Panc1 (cell line): ENCODE measurements around the gene BACH2. TPM values are rescaled to one million over a fixed set of nuclear protein-coding genes. Genes with fewer than 3 reads are reported as not detected.
"Not testable (repeated sequence)": the region's sequence is repeated elsewhere in the genome, so short reads cannot be mapped to it uniquely, and the experiment has no call there.

Experiments used
- ATAC-seq: fragments of 200-7000 bp; cut with Tn5 transposase; 2 replicates; pipeline ENCODE4 v1.9.1; 2020; ENCODE audit warnings: mild to moderate bottlenecking, moderate library complexity
- BruUV-seq: library from RNA; stranded (reverse); fragments of 400-500 nt; replicated peaks from 2 replicates; lab custom pipeline; 2021; lab: Mats Ljungman, UMichigan
- CTCF ChIA-PET: fragments of 300-600 bp; sonication (Branson Sonifier 250); formaldehyde crosslinking; loops from one replicate; lab custom pipeline; 2022; ENCODE audit warnings: antibody characterized with exemption; lab: Charles Lee
- POLR2A ChIA-PET: fragments of 300-600 bp; sonication (Branson Sonifier 250); formaldehyde crosslinking; loops from one replicate; lab custom pipeline; 2022; ENCODE audit warnings: antibody characterized with exemption; lab: Charles Lee
- DNase-seq: peaks from one replicate; pipeline ENCODE4 v3.0.0-alpha.2; 2010; ENCODE audit warnings: low read depth, low spot score
- H3K27ac ChIP-seq: 2 replicates; pipeline ENCODE4 v1.5.1; 2011; ENCODE audit warnings: mild to moderate bottlenecking, low read length, inconsistent platforms
- H3K27me3 ChIP-seq: fragments of 200-500 bp; sonication (Bioruptor generic); 2 replicates; pipeline ENCODE4 v1.6.0; 2014; ENCODE audit warnings: low read length, inconsistent platforms; ENCODE audit not compliant: control insufficient read depth, insufficient read depth
- H3K36me3 ChIP-seq: fragments of 200-500 bp; sonication (Bioruptor generic); 2 replicates; pipeline ENCODE4 v1.5.1; 2014; ENCODE audit warnings: inconsistent platforms, mild to moderate bottlenecking, low read length, moderate library complexity; ENCODE audit not compliant: control insufficient read depth, insufficient read depth
- H3K4me1 ChIP-seq: 2 replicates; pipeline ENCODE4 v1.5.1; 2011; ENCODE audit warnings: inconsistent platforms, mild to moderate bottlenecking, low read length, moderate library complexity; ENCODE audit not compliant: control insufficient read depth, insufficient read depth
- H3K4me3 ChIP-seq, 2 experiments: 2 replicates each; pipeline ENCODE4 v1.5.1; 2011 to 2012; ENCODE audit warnings: low read depth in 2 of 2, low read length in 2 of 2, mild to moderate bottlenecking in 2 of 2, inconsistent platforms in 1 of 2, moderate library complexity in 1 of 2
- H3K9me3 ChIP-seq: fragments of 200-500 bp; sonication (Bioruptor generic); 2 replicates; pipeline ENCODE4 v1.5.1; 2014; ENCODE audit warnings: low read depth, mild to moderate bottlenecking, inconsistent platforms, low read length, moderate library complexity; ENCODE audit not compliant: control insufficient read depth, insufficient read depth
- CTCF ChIP-seq: fragments of 450-650 bp; IDR thresholded peaks from 2 replicates; pipeline ENCODE4 v1.5.1; 2017; ENCODE audit warnings: mild to moderate bottlenecking
- POLR2AphosphoS5 ChIP-seq: IDR thresholded peaks from 2 replicates; pipeline ENCODE4 v1.6.1; 2012; ENCODE audit warnings: mild to moderate bottlenecking, low read depth, low read length, moderate library complexity
- REST ChIP-seq, 2 experiments: IDR thresholded peaks; 2 replicates each; pipeline ENCODE4 v1.6.1; 2011 to 2012; ENCODE audit warnings: low read depth in 2 of 2, control low read depth in 1 of 2, low read length in 1 of 2, mild to moderate bottlenecking in 1 of 2, moderate library complexity in 1 of 2; ENCODE audit not compliant: insufficient read depth in 1 of 2
- SIN3A ChIP-seq: IDR thresholded peaks from 2 replicates; pipeline ENCODE4 v1.6.1; 2012; ENCODE audit warnings: low read depth, mild to moderate bottlenecking, low read length, moderate library complexity, borderline replicate concordance; ENCODE audit not compliant: insufficient read depth
- TCF7L2 ChIP-seq: IDR thresholded peaks from 2 replicates; pipeline ENCODE4 v1.6.1; 2011; ENCODE audit warnings: mild to moderate bottlenecking, low read depth, low read length, inconsistent platforms
- in situ Hi-C: cut with HindIII; loops from 2 replicates; pipeline ENCODE4 v1.10.0; 2016; ENCODE audit warnings: low sequenced_read_pairs, low pct_unique_long_range_greater_than_20kb
- intact Hi-C: fragments of 100-400 bp; cut with micrococcal nuclease; formaldehyde crosslinking; loops from one replicate; pipeline ENCODE4 v1.10.0; 2022; ENCODE audit not compliant: unreplicated experiment
- total RNA-seq: library from RNA; stranded (reverse); gene quantifications from one replicate; pipeline ENCODE4 v1.2.1, GENCODE V29; 2021; ENCODE audit not compliant: unreplicated experiment

BACH2 gene
- total RNA-seq, 1 experiment from 2014 or later: 1.6 TPM

DNA sequence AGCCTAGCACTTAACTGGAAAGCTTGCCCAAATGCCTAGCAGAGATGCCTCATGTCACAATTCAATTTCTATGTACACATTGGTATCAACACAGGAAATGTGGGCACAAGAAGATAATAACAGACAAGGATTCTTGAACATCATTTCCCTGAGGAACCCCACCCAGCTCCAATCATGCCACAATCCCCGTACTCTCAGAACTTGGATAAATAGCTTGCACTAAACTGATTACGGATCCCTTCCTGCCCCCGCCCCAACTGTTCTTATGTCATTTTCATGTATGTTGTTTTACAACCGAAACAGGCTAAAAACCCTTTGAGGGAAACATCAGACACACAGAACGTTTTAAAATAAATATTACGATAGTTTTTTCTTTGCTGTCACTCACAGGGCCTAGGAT is 87.1 kb downstream of the BACH2 start:
- no peaks in the 10 kb centered on the region for H3K36me3 ChIP-seq
- ChIA-PET POLR2A (no interaction called here), CTCF (no interaction called here)
- ATAC-seq (no peak), DNase-seq (no peak)
- H3K4me3 ChIP-seq: no peak overlapping the region
- no TSS peak for BruUV-seq
- H3K9me3 ChIP-seq: no peaks in the 10 kb centered on the region
- no peaks in the 10 kb centered on the region for H3K4me1 ChIP-seq
- in situ Hi-C loops (no loop called here), intact Hi-C loops (no loop called here)
- H3K27ac ChIP-seq: no peak overlapping the region
- no peaks in the 10 kb centered on the region for H3K27me3 ChIP-seq
- TF ChIP-seq SIN3A (no peak), REST (IDR thresholded peaks at IDR 0.05; ENCODE audit: insufficient read depth in 1 of 2, low read depth in 2 of 2, low read length in 1 of 2) (no peak), TCF7L2 (no peak), CTCF (no peak), POLR2AphosphoS5 (no peak)

DNA sequence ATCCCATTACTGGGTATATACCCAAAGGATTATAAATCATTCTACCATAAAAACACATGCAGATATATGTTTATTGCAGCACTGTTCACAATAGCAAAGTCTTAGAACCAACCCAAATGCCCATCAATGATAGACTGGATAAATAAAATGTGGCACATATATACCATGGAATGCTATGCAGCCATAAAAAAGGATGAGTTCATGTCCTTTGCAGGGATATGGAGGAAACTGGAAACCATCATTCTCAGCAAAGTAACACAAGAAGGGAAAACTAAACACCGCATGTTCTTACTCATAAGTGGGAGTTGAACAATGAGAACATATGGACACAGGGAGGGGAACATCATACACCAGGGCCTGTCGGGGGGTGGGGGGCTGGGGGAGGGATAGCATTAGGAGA is 88.0 kb downstream of the BACH2 start:
- POLR2A ChIA-PET, H3K27ac ChIP-seq, H3K9me3 ChIP-seq, H3K4me3 ChIP-seq, BruUV-seq, ATAC-seq, in situ Hi-C loops, H3K36me3 ChIP-seq, H3K4me1 ChIP-seq, intact Hi-C loops, CTCF ChIA-PET, H3K27me3 ChIP-seq, DNase-seq: not testable (repeated sequence)

DNA sequence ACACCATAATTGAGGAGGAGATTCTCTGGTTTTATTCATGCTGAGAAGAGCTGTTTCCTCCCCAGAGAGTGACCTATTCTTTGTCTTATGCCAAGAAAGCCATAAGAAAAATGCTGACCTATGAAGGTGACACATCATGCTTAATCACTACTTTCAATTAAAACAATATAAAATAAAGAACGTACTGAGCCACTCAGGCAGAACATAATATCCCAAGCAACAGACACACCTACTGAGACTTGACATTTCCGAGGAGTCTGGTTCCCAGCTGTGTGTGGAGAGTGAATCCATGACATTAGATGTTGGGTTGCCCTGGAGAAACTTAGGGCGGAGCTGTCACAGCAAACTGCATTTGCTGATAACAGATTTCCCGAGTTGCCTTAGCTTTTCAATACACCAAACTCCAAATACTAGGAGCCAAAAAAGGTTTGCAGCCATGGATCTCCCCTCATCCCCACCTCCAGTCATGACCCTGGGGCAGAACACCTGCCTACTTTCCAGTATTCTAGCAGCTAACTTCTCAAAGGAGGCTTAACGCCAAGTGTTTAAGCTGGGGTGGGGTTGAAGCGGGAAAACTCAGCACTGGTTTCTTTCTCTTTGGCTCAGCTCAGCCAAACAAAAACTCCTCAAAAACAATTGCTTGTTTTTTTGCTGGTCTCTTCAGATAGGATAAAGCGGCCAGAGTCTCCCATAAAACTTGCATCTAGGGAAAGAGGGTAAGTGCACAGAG is 92.2 kb downstream of the BACH2 start:
- H3K27ac ChIP-seq: no peak overlapping the region
- ATAC-seq: no peak
- no peak for DNase-seq
- intact Hi-C loops: no loop called here
- POLR2A ChIA-PET: no interaction called here
- BruUV-seq: no TSS peak
- no peaks in the 10 kb centered on the region for H3K9me3 ChIP-seq
- no peak overlapping the region for H3K4me3 ChIP-seq
- TF ChIP-seq REST (IDR thresholded peaks at IDR 0.05; ENCODE audit: insufficient read depth in 1 of 2, low read depth in 2 of 2, low read length in 1 of 2) (no peak), CTCF (no peak), POLR2AphosphoS5 (no peak), SIN3A (no peak), TCF7L2 (no peak)
- H3K27me3 ChIP-seq: no peaks in the 10 kb centered on the region
- in situ Hi-C loops: no loop called here
- CTCF ChIA-PET: no interaction called here
- no peaks in the 10 kb centered on the region for H3K4me1 ChIP-seq
- H3K36me3 ChIP-seq: no peaks in the 10 kb centered on the region
